OCI-LY7 (cell line): ENCODE results near the gene RAB8B. TPM values are rescaled to one million over a fixed set of nuclear protein-coding genes. Genes with fewer than 3 reads are reported as not detected.

Source experiments
- BruUV-seq: library from RNA; stranded (reverse); fragments of 400-500 nt; replicated peaks from 2 replicates; lab custom pipeline; 2021; lab: Mats Ljungman, UMichigan
- CTCF ChIA-PET: fragments of 300-600 bp; sonication (Branson Sonifier 250); formaldehyde crosslinking; loops from one replicate; lab custom pipeline; 2022; ENCODE audit warnings: antibody characterized with exemption; ENCODE audit not compliant: unreplicated experiment; lab: Charles Lee
- POLR2A ChIA-PET: fragments of 300-600 bp; sonication (Branson Sonifier 250); formaldehyde crosslinking; loops from one replicate; lab custom pipeline; 2022; ENCODE audit warnings: antibody characterized with exemption; lab: Charles Lee
- DNase-seq: peaks from one replicate; pipeline ENCODE4 v3.0.0-alpha.2; 2015; ENCODE audit warnings: low spot score
- H2AFZ ChIP-seq: fragments of 200-600 bp; sonication (generic), shearing (Covaris generic); 2 replicates; pipeline ENCODE4 v1.6.1; 2014; ENCODE audit warnings: mild to moderate bottlenecking, antibody characterized with exemption, low read length, moderate library complexity
- H3K27ac ChIP-seq: fragments of 200-600 bp; sonication (generic); 2 replicates; pipeline ENCODE4 v1.5.1; 2014; ENCODE audit warnings: mixed run types, low read depth, mild to moderate bottlenecking, moderate library complexity, low read length, inconsistent platforms; ENCODE audit not compliant: poor library complexity, severe bottlenecking
- H3K36me3 ChIP-seq: fragments of 200-600 bp; sonication (generic); 2 replicates; pipeline ENCODE4 v1.6.1; 2014; ENCODE audit warnings: mild to moderate bottlenecking, antibody characterized with exemption, low read length, moderate library complexity, mixed read lengths; ENCODE audit not compliant: insufficient read depth
- H3K4me1 ChIP-seq: fragments of 200-600 bp; sonication (generic); 2 replicates; pipeline ENCODE4 v1.5.1; 2014; ENCODE audit warnings: mild to moderate bottlenecking, low read length; ENCODE audit not compliant: insufficient read depth, poor library complexity, severe bottlenecking
- H3K4me2 ChIP-seq: fragments of 200-600 bp; sonication (generic); 2 replicates; pipeline ENCODE4 v1.6.1; 2014; ENCODE audit warnings: mild to moderate bottlenecking, low read length
- H3K4me3 ChIP-seq: fragments of 200-600 bp; sonication (generic); 2 replicates; pipeline ENCODE4 v1.5.1; 2014; ENCODE audit warnings: mild to moderate bottlenecking, low read depth, low read length; ENCODE audit not compliant: poor library complexity, severe bottlenecking
- H3K79me2 ChIP-seq: fragments of 200-600 bp; sonication (generic); 2 replicates; pipeline ENCODE4 v1.6.1; 2016; ENCODE audit warnings: low read depth, mild to moderate bottlenecking, low read length, moderate library complexity, mixed read lengths; ENCODE audit not compliant: insufficient read depth
- H3K9me2 ChIP-seq: fragments of 200-600 bp; sonication (generic); 2 replicates; pipeline ENCODE4 v1.6.1; 2016; ENCODE audit warnings: mild to moderate bottlenecking, low read length, mixed read lengths; ENCODE audit not compliant: insufficient read depth
- H3K9me3 ChIP-seq: fragments of 200-600 bp; sonication (generic); 2 replicates; pipeline ENCODE4 v1.6.1; 2014; ENCODE audit warnings: mild to moderate bottlenecking, mixed run types, low read length, mixed read lengths
- H4K20me1 ChIP-seq: fragments of 200-600 bp; sonication (generic); 2 replicates; pipeline ENCODE4 v1.6.1; 2014; ENCODE audit warnings: mild to moderate bottlenecking, antibody characterized with exemption, low read length, moderate library complexity, mixed read lengths; ENCODE audit not compliant: insufficient read depth
- CTCF ChIP-seq: fragments of 200-600 bp; sonication (generic); conservative IDR thresholded peaks from 2 replicates; pipeline ENCODE4 v1.5.1; 2014; ENCODE audit warnings: mild to moderate bottlenecking, antibody characterized with exemption, low read length, moderate library complexity, mixed read lengths
- EZH2phosphoT487 ChIP-seq: fragments of 200-600 bp; sonication (generic); IDR thresholded peaks from 2 replicates; pipeline ENCODE4 v1.6.1; 2018; ENCODE audit warnings: low read depth, borderline replicate concordance, mild to moderate bottlenecking, mixed run types, antibody characterized with exemption, low read length, moderate library complexity, mixed read lengths
- intact Hi-C: fragments of 100-400 bp; cut with micrococcal nuclease; formaldehyde crosslinking; loops from one replicate; pipeline ENCODE4 v1.10.0; 2022; ENCODE audit not compliant: unreplicated experiment
- total RNA-seq, 2 experiments: library from RNA; depleted of rRNA in 1 of 2; stranded (reverse); fragments of >200 nt in 1 of 2; shearing (Covaris generic) in 1 of 2; gene quantifications; 2 replicates each; pipeline ENCODE4 v1.2.3, GENCODE V29; 2014 to 2022

RAB8B gene
- total RNA-seq, 2 experiments from 2014 or later, result 4.9 to 18.6 TPM

- intact Hi-C loops, result no loop called here
- DNase-seq, result peak; percentile 17
- Histone ChIP-seq H3K9me2 (no peaks in the 10 kb centered on the region), H4K20me1 (no peaks in the 10 kb centered on the region), H2AFZ (no peak overlapping the region), H3K9me3 (no peaks in the 10 kb centered on the region; the same call in 1 of the 2 replicates), H3K4me2 (peak overlapping the region; percentile 43; the same call in 1 of the 2 replicates), H3K36me3 (no peaks in the 10 kb centered on the region; the same call in 1 of the 2 replicates), H3K79me2 (no peaks in the 10 kb centered on the region; the same call in 1 of the 2 replicates), H3K4me1 (peaks cover 21% of the 10 kb centered on the region), H3K27ac (no peak overlapping the region), H3K4me3 (no peak overlapping the region)
- no TSS peak for BruUV-seq
- TF ChIP-seq CTCF (no peak), EZH2phosphoT487 (no peak)
- CTCF ChIA-PET, result interaction anchor here (0.5 kb wide), 1 partner anchor 188 kb away, joined by 5 read pairs; no protein-coding TSS in a partner anchor
- POLR2A ChIA-PET, result interaction anchor here (0.6 to 3.1 kb wide), 9 partner anchors 8 to 731 kb away, joined by 3 to 13 read pairs (median 4); no protein-coding TSS in a partner anchor
These were observed 43.0 kb downstream of the RAB8B start for GRCh38 chr15:63232405-63232804.

GRCh38 chr15:63232943-63233342 is 43.5 kb downstream of the RAB8B start:
- Histone ChIP-seq H3K79me2 (no peaks in the 10 kb centered on the region; the same call in 1 of the 2 replicates), H3K9me2 (no peaks in the 10 kb centered on the region), H3K36me3 (no peaks in the 10 kb centered on the region; the same call in 1 of the 2 replicates), H3K4me1 (peaks cover 21% of the 10 kb centered on the region), H3K9me3 (no peaks in the 10 kb centered on the region; the same call in 1 of the 2 replicates), H3K27ac (no peak overlapping the region), H2AFZ (no peak overlapping the region), H4K20me1 (no peaks in the 10 kb centered on the region), H3K4me3 (no peak overlapping the region), H3K4me2 (no peak overlapping the region)
- DNase-seq, result no peak
- ChIA-PET CTCF (interaction anchor here (0.5 kb wide), 1 partner anchor 189 kb away, joined by 5 read pairs; no protein-coding TSS in a partner anchor), POLR2A (interaction anchor here (0.6 to 3.1 kb wide), 11 partner anchors 9 to 1552 kb away, joined by 3 to 13 read pairs (median 4); no protein-coding TSS in a partner anchor)
- no peak for TF ChIP-seq CTCF
- TF ChIP-seq EZH2phosphoT487, result no peak
- BruUV-seq, result no TSS peak
- intact Hi-C loops, result no loop called here
